Loucy (cell line): ENCODE data around the gene TNS3.

Source experiments
- H2AFZ ChIP-seq: fragments of 200-600 bp; sonication (generic); 2 replicates; pipeline ENCODE4 v1.6.0; 2016; ENCODE audit warnings: antibody characterized with exemption, mild to moderate bottlenecking, low read length, moderate library complexity
- H3F3A ChIP-seq: fragments of 200-600 bp; 2 replicates; pipeline ENCODE4 v1.6.0; 2016; ENCODE audit warnings: antibody characterized with exemption, low read depth, mild to moderate bottlenecking
- H3K27me3 ChIP-seq: fragments of 200-600 bp; sonication (generic); 2 replicates; pipeline ENCODE4 v1.6.1; 2014; ENCODE audit warnings: low read length, mild to moderate bottlenecking; ENCODE audit not compliant: insufficient read depth, poor library complexity, severe bottlenecking
- H3K36me3 ChIP-seq: fragments of 200-600 bp; sonication (generic); 2 replicates; pipeline ENCODE4 v1.6.1; 2016; ENCODE audit warnings: low read length; ENCODE audit not compliant: insufficient read depth
- H3K4me1 ChIP-seq: fragments of 200-600 bp; sonication (generic); 2 replicates; pipeline ENCODE4 v1.5.1; 2014; ENCODE audit warnings: low read length, mild to moderate bottlenecking; ENCODE audit not compliant: insufficient read depth, poor library complexity, severe bottlenecking
- H3K4me2 ChIP-seq: fragments of 200-600 bp; sonication (generic); 2 replicates; pipeline ENCODE4 v1.6.0; 2014; ENCODE audit warnings: antibody characterized with exemption, low read length, low read depth, mild to moderate bottlenecking; ENCODE audit not compliant: poor library complexity, severe bottlenecking
- H3K4me3 ChIP-seq: fragments of 200-600 bp; sonication (generic); 2 replicates; pipeline ENCODE4 v1.5.1; 2014; ENCODE audit warnings: low read length, mild to moderate bottlenecking, mixed read lengths; ENCODE audit not compliant: poor library complexity, severe bottlenecking
- H3K79me2 ChIP-seq: fragments of 200-600 bp; sonication (generic); 2 replicates; pipeline ENCODE4 v1.6.1; 2014; ENCODE audit warnings: low read length; ENCODE audit not compliant: insufficient read depth
- H3K9ac ChIP-seq: fragments of 200-600 bp; sonication (generic); 2 replicates; pipeline ENCODE4 v1.6.0; 2014; ENCODE audit warnings: mild to moderate bottlenecking, low read depth, low read length, moderate library complexity; ENCODE audit not compliant: poor library complexity, severe bottlenecking
- H3K9me2 ChIP-seq: fragments of 200-600 bp; sonication (generic); replicated peaks from 2 replicates; pipeline ENCODE4 v1.6.1; 2016; ENCODE audit warnings: low read depth, low read length, mixed read lengths
- H3K9me3 ChIP-seq: fragments of 200-600 bp; sonication (generic); 2 replicates; pipeline ENCODE4 v1.6.1; 2014; ENCODE audit warnings: mild to moderate bottlenecking, antibody characterized with exemption, low read length, low read depth; ENCODE audit not compliant: insufficient read depth
- H4K20me1 ChIP-seq: fragments of 200-600 bp; sonication (generic); 2 replicates; pipeline ENCODE4 v1.6.0; 2014; ENCODE audit warnings: antibody characterized with exemption, low read length, mild to moderate bottlenecking; ENCODE audit not compliant: insufficient read depth, poor library complexity, severe bottlenecking
- EZH2phosphoT487 ChIP-seq: fragments of 200-600 bp; IDR thresholded peaks from 2 replicates; pipeline ENCODE4 v1.6.1; 2018; ENCODE audit warnings: antibody characterized with exemption, mild to moderate bottlenecking, moderate library complexity, borderline replicate concordance
- TF ChIP-seq, protein P1 (sequence below): fragments of 200-600 bp; sonication (generic); conservative IDR thresholded peaks from 2 replicates; pipeline ENCODE4 v1.5.1; 2014; ENCODE audit warnings: mild to moderate bottlenecking, antibody characterized with exemption, low read length

Gene TNS3

DNA sequence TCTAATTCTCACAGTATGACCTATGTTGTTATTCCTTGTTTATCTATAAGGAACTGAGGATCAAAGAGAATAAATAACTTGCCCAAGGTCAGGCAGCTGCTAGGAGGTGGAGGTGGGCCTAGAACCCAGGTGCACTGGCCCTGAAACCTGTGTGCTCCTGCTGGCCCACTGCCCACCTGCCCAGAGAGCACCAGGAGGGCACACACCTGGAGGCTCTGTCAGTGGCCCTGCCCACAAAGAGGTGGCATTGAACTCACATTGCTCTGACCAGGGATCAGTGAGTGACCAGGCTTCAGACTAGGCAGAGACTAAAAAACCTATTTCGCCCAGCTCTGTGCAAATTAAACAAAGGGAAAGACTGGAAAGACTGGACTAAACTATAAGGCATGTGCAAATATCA, 210.6 kb downstream of the TNS3 start:
- Histone ChIP-seq H4K20me1 (no peaks in the 10 kb centered on the region), H3F3A (no peaks in the 10 kb centered on the region)

DNA sequence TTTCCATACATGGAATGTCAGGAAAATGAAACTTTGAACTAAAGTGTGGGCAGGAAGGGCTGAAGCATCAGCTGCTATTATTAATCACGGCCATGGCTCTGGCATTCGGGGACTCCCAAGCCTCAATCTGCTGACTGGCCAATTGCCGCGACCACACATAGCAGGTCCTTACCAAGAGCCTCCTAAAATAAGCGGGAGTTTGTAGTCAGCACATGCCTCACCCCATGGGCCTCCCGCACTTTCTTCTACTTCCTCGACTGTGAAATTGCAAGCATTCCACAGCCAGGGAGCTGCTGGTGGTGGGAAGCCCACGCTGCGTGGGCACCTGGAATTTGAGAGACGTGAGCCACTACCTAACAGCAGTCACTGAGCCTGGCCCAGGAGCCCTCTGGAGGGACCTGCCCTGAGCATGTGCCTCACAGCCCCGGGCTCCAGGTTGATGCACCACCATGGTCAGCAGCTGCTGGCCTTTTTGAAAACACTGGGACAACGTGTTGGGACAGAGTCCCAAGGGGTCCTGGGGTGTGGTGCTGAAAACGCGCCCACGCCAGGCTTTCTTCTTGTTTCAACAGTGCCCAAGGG, 211.4 kb downstream of the TNS3 start:
- Histone ChIP-seq H3K4me2 (no peak overlapping the region), H3K9me2 (no peaks in the 10 kb centered on the region), H3K79me2 (no peaks in the 10 kb centered on the region), H3K9me3 (peaks cover 7% of the 10 kb centered on the region; the same call in 1 of the 2 replicates), H4K20me1 (no peaks in the 10 kb centered on the region), H3F3A (no peaks in the 10 kb centered on the region), H3K36me3 (no peaks in the 10 kb centered on the region), H3K9ac (no peak overlapping the region), H3K27me3 (no peaks in the 10 kb centered on the region), H3K4me3 (no peak overlapping the region), H3K4me1 (no peaks in the 10 kb centered on the region), H2AFZ (no peak overlapping the region)
- no peak for TF ChIP-seq EZH2phosphoT487
- TF ChIP-seq, protein P1, sequence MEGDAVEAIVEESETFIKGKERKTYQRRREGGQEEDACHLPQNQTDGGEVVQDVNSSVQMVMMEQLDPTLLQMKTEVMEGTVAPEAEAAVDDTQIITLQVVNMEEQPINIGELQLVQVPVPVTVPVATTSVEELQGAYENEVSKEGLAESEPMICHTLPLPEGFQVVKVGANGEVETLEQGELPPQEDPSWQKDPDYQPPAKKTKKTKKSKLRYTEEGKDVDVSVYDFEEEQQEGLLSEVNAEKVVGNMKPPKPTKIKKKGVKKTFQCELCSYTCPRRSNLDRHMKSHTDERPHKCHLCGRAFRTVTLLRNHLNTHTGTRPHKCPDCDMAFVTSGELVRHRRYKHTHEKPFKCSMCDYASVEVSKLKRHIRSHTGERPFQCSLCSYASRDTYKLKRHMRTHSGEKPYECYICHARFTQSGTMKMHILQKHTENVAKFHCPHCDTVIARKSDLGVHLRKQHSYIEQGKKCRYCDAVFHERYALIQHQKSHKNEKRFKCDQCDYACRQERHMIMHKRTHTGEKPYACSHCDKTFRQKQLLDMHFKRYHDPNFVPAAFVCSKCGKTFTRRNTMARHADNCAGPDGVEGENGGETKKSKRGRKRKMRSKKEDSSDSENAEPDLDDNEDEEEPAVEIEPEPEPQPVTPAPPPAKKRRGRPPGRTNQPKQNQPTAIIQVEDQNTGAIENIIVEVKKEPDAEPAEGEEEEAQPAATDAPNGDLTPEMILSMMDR = no peak

More for the DNA sequence above, 210.6 kb downstream of the TNS3 start:
- Histone ChIP-seq H3K4me1 (no peaks in the 10 kb centered on the region), H3K4me2 (no peak overlapping the region), H3K27me3 (no peaks in the 10 kb centered on the region), H3K79me2 (no peaks in the 10 kb centered on the region), H2AFZ (no peak overlapping the region), H3K36me3 (no peaks in the 10 kb centered on the region), H3K9me2 (no peaks in the 10 kb centered on the region), H3K9me3 (peaks cover 7% of the 10 kb centered on the region; the same call in 1 of the 2 replicates), H3K4me3 (no peak overlapping the region), H3K9ac (no peak overlapping the region)
- TF ChIP-seq, protein P1 = no peak
- TF ChIP-seq EZH2phosphoT487 = no peak

DNA sequence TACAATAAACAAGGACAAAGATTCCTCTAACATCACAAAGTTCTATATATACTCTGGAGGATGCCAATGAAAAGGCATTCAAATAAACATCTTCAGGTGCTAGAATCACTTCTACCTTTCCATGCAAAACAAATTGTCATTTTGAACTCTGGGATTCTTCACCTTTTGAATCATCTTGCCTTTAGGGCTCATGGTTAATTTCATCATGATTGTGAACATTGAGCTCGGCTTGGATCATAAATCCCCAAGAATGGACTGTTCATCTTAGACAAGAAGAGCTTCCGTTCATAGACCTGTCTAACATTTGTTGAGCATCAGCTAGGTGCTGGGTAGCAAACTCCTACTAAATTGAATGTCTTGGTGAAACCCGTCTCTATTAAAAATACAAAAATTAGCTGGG, 212.2 kb downstream of the TNS3 start:
- H3F3A ChIP-seq = no peaks in the 10 kb centered on the region
- no peaks in the 10 kb centered on the region for H3K4me1 ChIP-seq
- TF ChIP-seq, protein P1 = no peak
- no peak for TF ChIP-seq EZH2phosphoT487
- H2AFZ ChIP-seq = no peak overlapping the region
- no peak overlapping the region for H3K9ac ChIP-seq
- H3K4me3 ChIP-seq = no peak overlapping the region
- H3K9me3 ChIP-seq = peaks cover 7% of the 10 kb centered on the region; the same call in 1 of the 2 replicates
- no peak overlapping the region for H3K4me2 ChIP-seq
- H3K9me2 ChIP-seq = no peaks in the 10 kb centered on the region
- no peaks in the 10 kb centered on the region for H3K79me2 ChIP-seq
- no peaks in the 10 kb centered on the region for H4K20me1 ChIP-seq
- no peaks in the 10 kb centered on the region for H3K36me3 ChIP-seq
- no peaks in the 10 kb centered on the region for H3K27me3 ChIP-seq
